Skeletal muscle satellite cell (primary cell): ENCODE data around the gene CDK8.
"Not testable (repeated sequence)": the region's sequence is repeated elsewhere in the genome, so short reads cannot be mapped to it uniquely, and the experiment has no call there.

Experiments used
- H3K27me3 ChIP-seq: 2 replicates; pipeline ENCODE4 v1.7.0; 2013; ENCODE audit warnings: low read length; ENCODE audit not compliant: control insufficient read depth, insufficient read depth
- H3K36me3 ChIP-seq: 2 replicates; pipeline ENCODE4 v1.7.0; 2013; ENCODE audit warnings: mild to moderate bottlenecking, control low read depth, low read length; ENCODE audit not compliant: insufficient read depth
- H3K4me1 ChIP-seq: 2 replicates; pipeline ENCODE4 v1.7.0; 2013; ENCODE audit warnings: low read length; ENCODE audit not compliant: control insufficient read depth, insufficient read depth
- H3K4me2 ChIP-seq: 2 replicates; pipeline ENCODE4 v1.7.0; 2013; ENCODE audit warnings: mild to moderate bottlenecking, low read length
- H3K4me3 ChIP-seq: 2 replicates; pipeline ENCODE4 v1.7.0; 2013; ENCODE audit warnings: low read length
- H3K9ac ChIP-seq: 2 replicates; pipeline ENCODE4 v1.7.0; 2013; ENCODE audit warnings: mild to moderate bottlenecking, low read depth, low read length, moderate library complexity
- H3K9me3 ChIP-seq: replicated peaks from 2 replicates; pipeline ENCODE4 v1.7.0; 2013; ENCODE audit warnings: mild to moderate bottlenecking, control low read depth, low read length

Gene CDK8

DNA sequence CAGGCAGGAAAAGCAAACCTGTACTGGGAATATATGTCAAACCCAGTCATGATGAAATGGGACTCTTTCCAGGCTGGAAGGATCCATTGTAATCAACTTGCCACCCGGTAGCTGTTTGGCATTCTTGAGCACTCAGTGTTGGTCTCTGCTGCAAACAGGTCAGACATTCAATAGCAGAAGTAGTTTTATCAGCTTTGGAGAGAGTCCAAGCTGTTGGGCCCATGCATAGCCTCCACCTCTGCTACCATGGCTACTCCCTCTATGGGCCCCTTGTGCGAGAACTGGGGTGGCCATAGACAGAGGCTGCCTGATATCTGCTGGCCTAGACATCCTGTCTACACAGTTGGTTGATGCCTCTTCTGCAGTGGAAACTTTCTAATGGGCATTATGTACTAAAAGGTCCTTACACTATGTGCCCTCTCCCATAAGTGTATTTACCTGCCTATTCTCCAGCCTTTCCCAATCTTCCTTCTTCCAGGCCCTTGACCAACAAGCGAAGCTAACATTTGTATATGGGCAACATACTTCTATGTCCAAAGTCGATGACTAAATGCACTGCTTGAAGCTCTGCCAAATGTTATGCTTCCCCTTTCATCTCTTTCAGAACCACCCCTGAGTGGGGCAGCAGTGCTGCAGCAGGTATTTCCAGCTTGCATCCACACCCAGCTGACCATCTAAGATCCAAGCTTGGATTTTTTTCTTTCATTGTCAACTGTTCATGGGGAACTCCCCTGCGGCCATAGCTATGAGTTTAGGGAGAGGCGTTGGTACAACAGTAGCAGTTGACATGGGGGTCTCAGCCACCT, 26.6 kb upstream of the CDK8 start:
- Histone ChIP-seq H3K27me3 (peaks cover 5% of the 10 kb centered on the region), H3K9ac (no peak overlapping the region), H3K4me1 (peaks cover 7% of the 10 kb centered on the region), H3K36me3 (no peaks in the 10 kb centered on the region), H3K4me3 (no peak overlapping the region), H3K9me3 (no peaks in the 10 kb centered on the region), H3K4me2 (no peak overlapping the region)

- no peak overlapping the region for H3K9ac ChIP-seq
- H3K4me2 ChIP-seq, result no peak overlapping the region
- peaks cover 5% of the 10 kb centered on the region for H3K27me3 ChIP-seq
- H3K9me3 ChIP-seq, result no peaks in the 10 kb centered on the region
- no peak overlapping the region for H3K4me3 ChIP-seq
- H3K4me1 ChIP-seq, result peaks cover under 1% of the 10 kb centered on the region
- H3K36me3 ChIP-seq, result no peaks in the 10 kb centered on the region
Observed at GRCh38 chr13:26228096-26228495, 25.8 kb upstream of the CDK8 start.

DNA sequence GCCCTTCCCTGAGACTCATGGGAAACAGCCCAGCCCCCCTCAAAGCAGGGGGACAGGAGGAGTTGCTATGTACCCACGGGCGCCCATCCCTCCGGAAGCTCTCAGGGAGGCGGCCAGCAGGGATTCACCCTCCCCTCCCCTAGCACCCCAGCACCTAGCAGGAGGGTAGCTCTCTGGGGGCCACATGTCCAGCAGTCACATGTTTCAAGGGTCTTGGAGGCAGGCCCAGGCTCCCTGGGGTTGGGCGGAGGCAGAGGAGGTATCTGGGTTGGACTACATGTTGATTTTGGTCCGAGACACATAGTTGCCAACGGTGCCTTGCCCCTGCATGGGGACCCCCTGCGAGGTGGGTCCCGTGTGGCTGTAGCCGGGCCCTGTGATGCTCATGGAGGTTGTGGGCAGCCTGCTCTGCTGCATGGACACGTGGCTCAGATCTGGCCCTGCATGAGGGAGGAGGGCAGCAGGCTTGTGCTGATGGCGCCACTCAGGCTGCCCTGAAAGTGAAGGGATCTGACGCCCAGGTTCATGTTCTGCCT, 24.8 kb upstream of the CDK8 start:
- no peaks in the 10 kb centered on the region for H3K4me1 ChIP-seq
- no peaks in the 10 kb centered on the region for H3K9me3 ChIP-seq
- no peaks in the 10 kb centered on the region for H3K36me3 ChIP-seq
- H3K4me2 ChIP-seq, result no peak overlapping the region
- no peak overlapping the region for H3K9ac ChIP-seq
- no peak overlapping the region for H3K4me3 ChIP-seq
- H3K27me3 ChIP-seq, result peaks cover 5% of the 10 kb centered on the region

DNA sequence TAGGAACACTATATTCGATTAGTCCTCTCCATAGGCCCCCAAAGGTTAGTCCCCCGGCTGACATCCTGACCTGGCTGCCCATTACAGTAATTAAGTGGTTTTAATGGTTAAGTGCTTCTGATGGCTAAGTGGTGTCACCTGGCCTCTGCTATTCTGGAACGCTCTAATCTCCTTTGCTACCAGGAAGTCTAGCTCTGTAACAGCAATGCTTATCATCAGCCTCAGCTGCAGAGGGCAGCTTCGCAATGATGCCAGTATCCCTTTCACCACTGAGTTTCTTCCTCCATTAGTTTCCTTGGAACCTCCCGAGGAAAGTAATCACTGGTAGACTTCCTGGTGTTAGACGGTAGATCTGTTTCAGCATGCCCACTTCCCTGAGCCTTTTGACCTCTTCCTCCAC, 23.2 kb upstream of the CDK8 start:
- Histone ChIP-seq H3K4me2 (no peak overlapping the region), H3K9me3 (no peaks in the 10 kb centered on the region), H3K9ac (no peak overlapping the region), H3K36me3 (no peaks in the 10 kb centered on the region), H3K4me3 (no peak overlapping the region), H3K27me3 (peaks cover 9% of the 10 kb centered on the region), H3K4me1 (no peaks in the 10 kb centered on the region)

DNA sequence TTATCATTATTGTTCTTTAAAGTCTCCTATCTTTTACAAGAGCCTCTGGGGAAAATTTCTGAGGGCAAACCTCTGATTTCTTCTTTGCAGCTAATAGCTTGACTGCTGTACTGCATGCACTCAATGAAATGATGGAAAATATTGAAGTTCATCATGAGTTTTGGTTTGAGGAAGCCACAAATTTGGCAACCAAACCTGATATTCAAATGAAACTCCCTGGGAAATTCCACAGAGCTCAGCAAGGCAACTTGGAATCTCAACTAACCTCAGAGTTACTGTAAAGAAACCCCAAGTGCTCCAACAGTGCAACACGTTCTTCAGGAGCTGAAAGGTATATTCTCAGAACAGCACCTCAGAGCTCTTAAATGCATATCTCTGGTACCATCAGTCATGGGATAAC, 17.6 kb upstream of the CDK8 start:
- Histone ChIP-seq H3K9ac (no peak overlapping the region), H3K36me3 (no peaks in the 10 kb centered on the region), H3K9me3 (no peaks in the 10 kb centered on the region), H3K27me3 (peaks cover 19% of the 10 kb centered on the region), H3K4me2 (no peak overlapping the region), H3K4me3 (no peak overlapping the region), H3K4me1 (no peaks in the 10 kb centered on the region)

- Histone ChIP-seq H3K4me2 (no peak overlapping the region), H3K9ac (no peak overlapping the region), H3K9me3 (no peaks in the 10 kb centered on the region), H3K36me3 (no peaks in the 10 kb centered on the region), H3K4me3 (no peak overlapping the region), H3K4me1 (no peaks in the 10 kb centered on the region), H3K27me3 (peaks cover 34% of the 10 kb centered on the region)
Observed at GRCh38 chr13:26246154-26246553, 7.8 kb upstream of the CDK8 start.

GRCh38 chr13:26247011-26247410, 6.9 kb upstream of the CDK8 start:
- H3K4me2 ChIP-seq, result no peak overlapping the region
- no peak overlapping the region for H3K9ac ChIP-seq
- no peaks in the 10 kb centered on the region for H3K4me1 ChIP-seq
- peaks cover 34% of the 10 kb centered on the region for H3K27me3 ChIP-seq
- no peaks in the 10 kb centered on the region for H3K36me3 ChIP-seq
- no peak overlapping the region for H3K4me3 ChIP-seq
- H3K9me3 ChIP-seq, result no peaks in the 10 kb centered on the region

GRCh38 chr13:26247608-26248007, 6.3 kb upstream of the CDK8 start:
- H3K36me3 ChIP-seq, result no peaks in the 10 kb centered on the region
- H3K9me3 ChIP-seq, result no peaks in the 10 kb centered on the region
- no peaks in the 10 kb centered on the region for H3K4me1 ChIP-seq
- H3K27me3 ChIP-seq, result peaks cover 34% of the 10 kb centered on the region
- H3K9ac ChIP-seq, result no peak overlapping the region
- H3K4me2 ChIP-seq, result no peak overlapping the region
- H3K4me3 ChIP-seq, result no peak overlapping the region

- H3K9me3 ChIP-seq, result no peaks in the 10 kb centered on the region
- no peak overlapping the region for H3K4me3 ChIP-seq
- H3K9ac ChIP-seq, result no peak overlapping the region
- H3K4me2 ChIP-seq, result no peak overlapping the region
- H3K36me3 ChIP-seq, result no peaks in the 10 kb centered on the region
- peaks cover 34% of the 10 kb centered on the region for H3K27me3 ChIP-seq
- no peaks in the 10 kb centered on the region for H3K4me1 ChIP-seq
Observed at GRCh38 chr13:26249551-26249950, 4.4 kb upstream of the CDK8 start.

DNA sequence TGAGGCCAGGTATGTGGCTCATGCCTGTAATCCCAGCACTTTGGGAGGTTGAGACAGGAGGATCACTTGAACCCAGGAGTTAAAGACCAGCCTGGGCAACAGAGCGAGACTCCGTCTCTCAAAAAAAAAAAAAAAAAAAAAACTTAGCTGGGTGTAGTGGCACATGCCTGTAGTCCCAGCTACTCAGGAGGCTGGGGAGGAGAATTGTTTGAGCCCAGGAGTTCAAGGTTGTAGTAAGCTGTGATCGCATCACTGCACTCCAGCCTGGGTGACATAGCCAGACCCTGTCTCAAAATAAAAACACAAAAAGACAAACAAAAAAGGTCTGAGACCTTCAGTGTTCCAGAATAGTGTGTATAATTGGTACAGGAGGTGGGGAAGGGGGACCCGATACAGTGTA, 1.9 kb upstream of the CDK8 start:
- not testable (repeated sequence) for H3K36me3 ChIP-seq, H3K4me3 ChIP-seq, H3K9me3 ChIP-seq, H3K4me2 ChIP-seq, H3K4me1 ChIP-seq, H3K9ac ChIP-seq
- peaks cover 29% of the 10 kb centered on the region for H3K27me3 ChIP-seq

DNA sequence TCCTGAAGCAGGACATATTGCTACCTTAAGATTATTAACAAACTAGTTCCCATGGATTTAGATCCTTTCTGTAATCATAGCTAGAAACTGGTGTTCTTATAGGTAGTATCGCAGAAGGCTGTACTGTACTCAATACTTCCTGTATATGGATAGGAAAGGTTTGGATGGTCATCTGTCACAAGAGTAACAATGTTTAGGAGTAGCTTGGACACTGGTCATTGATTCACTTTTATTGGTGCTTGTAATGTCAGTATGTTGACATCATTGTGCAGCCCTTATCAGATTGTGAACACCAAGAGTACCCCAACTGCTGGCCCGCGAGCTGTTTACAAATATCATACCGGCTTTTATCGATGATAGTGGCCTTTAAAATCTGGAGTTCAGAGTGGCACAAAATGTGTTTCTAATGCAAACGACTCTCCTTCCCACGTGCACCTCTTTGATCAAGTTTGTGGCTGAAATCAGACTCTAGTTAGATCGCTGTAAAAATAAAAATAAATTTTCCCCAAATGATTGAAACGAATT, 605 bp upstream of the CDK8 start:
- Histone ChIP-seq H3K36me3 (no peaks in the 10 kb centered on the region), H3K9me3 (no peaks in the 10 kb centered on the region), H3K27me3 (peaks cover 16% of the 10 kb centered on the region), H3K4me1 (peaks cover 10% of the 10 kb centered on the region), H3K4me3 (peak overlapping the region; percentile 96), H3K4me2 (peak overlapping the region; percentile 96), H3K9ac (peak overlapping the region; percentile 83)
